Endothelial cell (in vitro differentiated cells): ENCODE data around the gene HSP90AA1. TPM values are rescaled to one million over a fixed set of nuclear protein-coding genes. Genes with fewer than 3 reads are reported as not detected.
A peak's percentile ranks its signal among the peaks of the same experiment; 100 is the strongest.
"Not testable (repeated sequence)": the region's sequence is repeated elsewhere in the genome, so short reads cannot be mapped to it uniquely, and the experiment has no call there.

ENCODE experiments used
- DNase-seq: peaks from one replicate; pipeline ENCODE4 v3.0.0; 2021; ENCODE audit warnings: low spot score
- H3K27ac Mint-ChIP-seq: one replicate; pipeline ENCODE4 v1.8.0; 2021; ENCODE audit warnings: mixed read lengths, inconsistent platforms; ENCODE audit not compliant: unreplicated experiment
- H3K27me3 Mint-ChIP-seq: one replicate; pipeline ENCODE4 v1.8.0; 2021; ENCODE audit warnings: mild to moderate bottlenecking, moderate library complexity, mixed read lengths, inconsistent platforms; ENCODE audit not compliant: unreplicated experiment
- H3K36me3 Mint-ChIP-seq: one replicate; pipeline ENCODE4 v1.8.0; 2021; ENCODE audit warnings: mild to moderate bottlenecking, low read depth, mixed read lengths, inconsistent platforms; ENCODE audit not compliant: unreplicated experiment
- H3K4me1 Mint-ChIP-seq: one replicate; pipeline ENCODE4 v1.8.0; 2021; ENCODE audit warnings: mild to moderate bottlenecking, mixed read lengths, inconsistent platforms; ENCODE audit not compliant: unreplicated experiment
- H3K4me3 Mint-ChIP-seq: one replicate; pipeline ENCODE4 v1.8.0; 2021; ENCODE audit warnings: mild to moderate bottlenecking, mixed read lengths, inconsistent platforms; ENCODE audit not compliant: unreplicated experiment
- H3K9me3 Mint-ChIP-seq: one replicate; pipeline ENCODE4 v1.8.0; 2021; ENCODE audit warnings: mixed read lengths, inconsistent platforms; ENCODE audit not compliant: unreplicated experiment
- CTCF ChIP-seq: fragments of 200-600 bp; sonication (generic); IDR thresholded peaks from one replicate; pipeline ENCODE4 v1.5.0; 2021; ENCODE audit warnings: antibody characterized with exemption; ENCODE audit not compliant: unreplicated experiment
- total RNA-seq: library from RNA; stranded (reverse); fragmentation: NEBNext Ultra II Directional; extraction: Animal tissue kit (Norgen Biotek cat#: 25700); gene quantifications from one replicate; pipeline ENCODE4 v1.2.1, GENCODE V29; 2021; ENCODE audit not compliant: unreplicated experiment

The HSP90AA1 gene
- total RNA-seq, 1 donor from 2014 or later, result 246 TPM

GRCh38 chr14:102077382-102077709 lies 9.5 kb downstream of the HSP90AA1 start:
- H3K4me3 Mint-ChIP-seq, result no peak overlapping the region
- no peak for TF ChIP-seq CTCF
- peaks cover 35% of the 10 kb centered on the region for H3K36me3 Mint-ChIP-seq
- H3K4me1 Mint-ChIP-seq, result peaks cover 2% of the 10 kb centered on the region
- no peaks in the 10 kb centered on the region for H3K9me3 Mint-ChIP-seq
- no peak for DNase-seq
- H3K27me3 Mint-ChIP-seq, result peaks cover 3% of the 10 kb centered on the region
- no peak overlapping the region for H3K27ac Mint-ChIP-seq

GRCh38 chr14:102075155-102075554 lies 11.7 kb downstream of the HSP90AA1 start:
- peaks cover 5% of the 10 kb centered on the region for H3K4me1 Mint-ChIP-seq
- H3K27me3 Mint-ChIP-seq, result peaks cover 3% of the 10 kb centered on the region
- H3K27ac Mint-ChIP-seq, result no peak overlapping the region
- H3K9me3 Mint-ChIP-seq, result no peaks in the 10 kb centered on the region
- no peak for TF ChIP-seq CTCF
- H3K36me3 Mint-ChIP-seq, result peaks cover 16% of the 10 kb centered on the region
- no peak for DNase-seq
- no peak overlapping the region for H3K4me3 Mint-ChIP-seq

GRCh38 chr14:102074415-102074964 lies 12.4 kb downstream of the HSP90AA1 start:
- Mint-ChIP-seq H3K4me1 (peaks cover 5% of the 10 kb centered on the region), H3K4me3 (peak overlapping the region; percentile 70), H3K9me3 (no peaks in the 10 kb centered on the region), H3K27ac (peak overlapping the region; percentile 34), H3K27me3 (peaks cover 3% of the 10 kb centered on the region), H3K36me3 (peaks cover 10% of the 10 kb centered on the region)
- no peak for TF ChIP-seq CTCF
- DNase-seq, result no peak

GRCh38 chr14:102071283-102071998 lies 15.4 kb downstream of the HSP90AA1 start:
- Mint-ChIP-seq H3K9me3 (no peaks in the 10 kb centered on the region), H3K4me1 (peaks cover 5% of the 10 kb centered on the region), H3K36me3 (peaks cover 4% of the 10 kb centered on the region), H3K4me3 (no peak overlapping the region), H3K27ac (peak overlapping the region; percentile 44), H3K27me3 (peaks cover 3% of the 10 kb centered on the region)
- DNase-seq, result no peak
- no peak for TF ChIP-seq CTCF

- no peaks in the 10 kb centered on the region for H3K36me3 Mint-ChIP-seq
- no peaks in the 10 kb centered on the region for H3K9me3 Mint-ChIP-seq
- TF ChIP-seq CTCF, result no peak
- no peak overlapping the region for H3K4me3 Mint-ChIP-seq
- no peak overlapping the region for H3K27ac Mint-ChIP-seq
- no peak for DNase-seq
- H3K27me3 Mint-ChIP-seq, result peaks cover 1% of the 10 kb centered on the region
- no peaks in the 10 kb centered on the region for H3K4me1 Mint-ChIP-seq
Observed at GRCh38 chr14:102066041-102066451, 20.8 kb downstream of the HSP90AA1 start.

- not testable (repeated sequence) for H3K36me3 Mint-ChIP-seq, H3K27me3 Mint-ChIP-seq, DNase-seq, H3K4me1 Mint-ChIP-seq, H3K9me3 Mint-ChIP-seq, H3K4me3 Mint-ChIP-seq, H3K27ac Mint-ChIP-seq
Observed at GRCh38 chr14:102064590-102064989, 22.3 kb downstream of the HSP90AA1 start.
